B cell (primary cell): ENCODE results near the gene NEURL2. TPM values are rescaled to one million over a fixed set of nuclear protein-coding genes. Genes with fewer than 3 reads are reported as not detected.

ENCODE experiments used
- ATAC-seq: fragments of 200-7000 bp; cut with Tn5 transposase; one replicate; pipeline ENCODE4 v1.10.0; 2021; ENCODE audit warnings: low read depth, mild to moderate bottlenecking, moderate number of reproducible peaks, moderate library complexity
- CTCF ChIA-PET: fragments of 350-600 bp; sonication (Branson Sonifier 250); formaldehyde crosslinking; loops from one replicate; lab custom pipeline; 2021; ENCODE audit warnings: antibody characterized with exemption, inconsistent platforms; lab: Charles Lee
- POLR2A ChIA-PET: fragments of 350-600 bp; sonication (Branson Sonifier 250); formaldehyde crosslinking; loops from one replicate; lab custom pipeline; 2021; ENCODE audit warnings: antibody characterized with exemption; lab: Charles Lee
- DNase-seq: peaks from one replicate; pipeline ENCODE4 v3.0.0; 2013
- H2AFZ ChIP-seq: 2 replicates; pipeline ENCODE4 v1.6.1; 2012; ENCODE audit warnings: mild to moderate bottlenecking, low read depth, low read length; ENCODE audit not compliant: insufficient read depth, poor library complexity, severe bottlenecking
- H3K27ac ChIP-seq, 2 donors: 1 replicate in 1 of 2; 2 replicates in 1 of 2; pipeline ENCODE4 v1.5.1; 2012 to 2013; ENCODE audit warnings: low read length in 2 of 2, mild to moderate bottlenecking in 2 of 2, moderate library complexity in 1 of 2
- H3K27me3 ChIP-seq, 4 experiments: fragments of 200-600 bp in 1 of 4; sonication (generic) in 1 of 4; replicated peaks in 1 of 4; 1 replicate in 2 of 4; 2 replicates in 2 of 4; pipeline versions ENCODE4 v1.6.1 to v1.7.0; 2013 to 2016; ENCODE audit warnings: low read length in 3 of 4, mild to moderate bottlenecking in 2 of 4, mixed read lengths in 1 of 4, moderate library complexity in 1 of 4; ENCODE audit not compliant: insufficient read depth in 4 of 4, control insufficient read depth in 3 of 4; ENCODE audit errors: control extremely low read depth in 1 of 4
- H3K36me3 ChIP-seq, 2 experiments: replicated peaks in 1 of 2; 1 replicate in 1 of 2; 2 replicates in 1 of 2; pipeline versions ENCODE4 v1.6.1 to v1.7.1; 2013; ENCODE audit warnings: low read length in 1 of 2; ENCODE audit not compliant: insufficient read depth in 2 of 2, control insufficient read depth in 1 of 2; ENCODE audit errors: control extremely low read depth in 1 of 2, extremely low read depth in 1 of 2
- H3K4me1 ChIP-seq, 2 donors: fragments of 200-600 bp in 1 of 2; sonication (generic) in 1 of 2; 1 replicate in 1 of 2; 2 replicates in 1 of 2; pipeline versions ENCODE4 v1.5.1 to v1.6.1; 2013 to 2017; ENCODE audit warnings: low read length in 2 of 2; ENCODE audit not compliant: control insufficient read depth in 2 of 2, insufficient read depth in 2 of 2
- H3K4me2 ChIP-seq: replicated peaks from 2 replicates; pipeline ENCODE3; 2012; ENCODE audit warnings: mild to moderate bottlenecking, low read depth, low read length; ENCODE audit not compliant: poor library complexity, severe bottlenecking
- H3K4me3 ChIP-seq, 5 experiments: fragments of 200-600 bp in 1 of 5; sonication (generic) in 1 of 5; 1 replicate in 3 of 5; 2 replicates in 2 of 5; pipeline versions ENCODE4 v1.5.1 to v1.7.0; 2011 to 2016; ENCODE audit warnings: low read length in 4 of 5, mild to moderate bottlenecking in 4 of 5, low read depth in 2 of 5, control low read depth in 1 of 5, moderate library complexity in 1 of 5; ENCODE audit not compliant: insufficient read depth in 1 of 5; ENCODE audit errors: control extremely low read depth in 1 of 5, extremely low read depth in 1 of 5
- H3K79me2 ChIP-seq: fragments of 200-600 bp; sonication (generic); one replicate; pipeline ENCODE4 v1.6.0; 2016; ENCODE audit warnings: low read length; ENCODE audit not compliant: control insufficient read depth, insufficient read depth
- H3K9ac ChIP-seq: fragments of 200-600 bp; sonication (generic); 2 replicates; pipeline ENCODE4 v1.6.1; 2017; ENCODE audit warnings: mild to moderate bottlenecking, low read length, moderate library complexity
- H3K9me3 ChIP-seq, 3 donors: one replicate each; pipeline versions ENCODE4 v1.6.1 to v1.7.1; 2013; ENCODE audit warnings: low read length in 2 of 3; ENCODE audit not compliant: control insufficient read depth in 2 of 3, insufficient read depth in 1 of 3; ENCODE audit errors: control extremely low read depth in 1 of 3
- H4K20me1 ChIP-seq: 2 replicates; pipeline ENCODE4 v1.6.0; 2012; ENCODE audit warnings: mild to moderate bottlenecking, low read length; ENCODE audit not compliant: insufficient read depth, control insufficient read depth, poor library complexity, severe bottlenecking
- H3K27ac Mint-ChIP-seq: one replicate; pipeline ENCODE4 v1.8.0; 2021; ENCODE audit warnings: mixed read lengths
- H3K27me3 Mint-ChIP-seq: one replicate; pipeline ENCODE4 v1.8.0; 2021; ENCODE audit warnings: mixed read lengths
- H3K4me1 Mint-ChIP-seq: one replicate; pipeline ENCODE4 v1.8.0; 2021; ENCODE audit warnings: mixed read lengths
- H3K4me3 Mint-ChIP-seq: one replicate; pipeline ENCODE4 v1.8.0; 2021; ENCODE audit warnings: mixed read lengths
- H3K9me3 Mint-ChIP-seq: one replicate; pipeline ENCODE4 v1.8.0; 2022; ENCODE audit warnings: mixed read lengths; ENCODE audit not compliant: insufficient read depth
- EZH2 ChIP-seq: IDR thresholded peaks from 2 replicates; pipeline ENCODE4 v1.6.1; 2012; ENCODE audit warnings: borderline replicate concordance, low read depth, mild to moderate bottlenecking, moderate library complexity, low read length; ENCODE audit not compliant: insufficient read depth, poor library complexity, severe bottlenecking
- WGBS: methylation state at CpG from one replicate; pipeline ENCODE4 v1.1.5; 2013; ENCODE audit warnings: missing lambda C conversion rate; ENCODE audit not compliant: insufficient coverage; 5-methylcytosine and 5-hydroxymethylcytosine counted together
- intact Hi-C: fragments of 100-400 bp; cut with micrococcal nuclease; formaldehyde crosslinking; loops from one replicate; pipeline ENCODE4 v1.10.0; 2022
- polyA plus RNA-seq: library from polyadenylated mRNA; depleted of rRNA; stranded (reverse); fragments of >200 nt; gene quantifications from 2 replicates; pipeline ENCODE4 v1.2.3, GENCODE V29; 2012
- total RNA-seq, 2 donors: library from RNA; stranded (reverse); fragments of 120-200 nt in 1 of 2; gene quantifications; 1 replicate in 1 of 2; 2 replicates in 1 of 2; pipeline versions ENCODE4 v1.2.3 to v1.2.4, GENCODE V29; 2013 to 2022
- TF ChIP-seq, protein P1 (sequence below): fragments of 200-600 bp; IDR thresholded peaks from one replicate; pipeline ENCODE4 v1.8.0; 2022; ENCODE audit warnings: antibody characterized with exemption, mild to moderate bottlenecking

The NEURL2 gene
- total and polyA plus RNA-seq, 2 donors (not counting 1 experiment from before 2014, with no cell fraction given) = 3.3 to 5.4 TPM

DNA sequence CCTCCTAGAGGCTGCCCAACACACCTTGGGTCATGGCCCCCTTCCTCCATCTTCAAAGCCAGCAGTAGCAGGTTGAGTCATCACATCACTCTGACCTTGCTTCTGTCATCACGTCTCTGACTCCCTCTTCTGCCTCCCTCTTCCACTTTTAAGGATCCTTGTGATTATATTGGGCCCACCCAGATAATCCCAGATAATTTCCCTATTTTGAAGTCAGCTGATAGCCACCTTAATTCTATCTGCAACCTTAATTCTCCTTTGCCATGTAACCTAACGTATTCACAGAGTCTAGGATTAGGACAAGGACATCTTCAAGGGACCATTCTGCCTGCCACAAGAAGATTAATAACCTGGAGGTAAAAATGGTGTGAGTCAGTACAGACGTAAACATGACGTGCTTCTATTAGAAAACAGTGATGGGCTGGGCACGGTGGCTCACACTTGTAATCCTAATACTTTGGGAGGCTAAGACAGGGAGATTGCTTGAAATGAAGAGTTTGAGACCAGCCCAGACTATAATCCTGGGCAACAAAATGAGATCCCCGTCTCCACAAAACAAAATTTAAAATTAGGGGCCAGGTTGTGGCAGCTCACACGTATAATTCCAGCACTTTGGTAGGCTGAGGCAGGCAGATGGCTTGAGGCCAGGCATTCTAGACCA, 30.3 kb downstream of the NEURL2 start:
- Histone ChIP-seq H3K9me3 (peaks cover 0 to 3% (median 0%) of the 10 kb centered on the region in 3 donors), H3K4me1 (peaks cover 18 to 22% of the 10 kb centered on the region in 2 donors), H3K27me3 (no peaks in the 10 kb centered on the region), H3K36me3 (no peaks in the 10 kb centered on the region), H3K27ac (no peak overlapping the region), H3K79me2 (peaks cover 57% of the 10 kb centered on the region), H3K4me2 (no peak overlapping the region), H4K20me1 (no peaks in the 10 kb centered on the region), H3K9ac (no peak overlapping the region), H2AFZ (no peak overlapping the region), H3K4me3 (no peak overlapping the region)
- H3K27me3 Mint-ChIP-seq = no peaks in the 10 kb centered on the region
- H3K27ac Mint-ChIP-seq = no peak overlapping the region
- H3K4me1 Mint-ChIP-seq = peaks cover 29% of the 10 kb centered on the region
- intact Hi-C loops = no loop called here
- ChIA-PET POLR2A (interaction anchor here (0.6 kb wide), 2 partner anchors 49 to 60 kb away, joined by 3 to 9 read pairs; no protein-coding TSS in a partner anchor), CTCF (interaction anchor here (1.2 to 1.6 kb wide), 2 partner anchors 29 to 62 kb away, joined by 4 to 6 read pairs; no protein-coding TSS in a partner anchor)
- DNase-seq = no peak
- no peak for TF ChIP-seq EZH2
- TF ChIP-seq, protein P1, sequence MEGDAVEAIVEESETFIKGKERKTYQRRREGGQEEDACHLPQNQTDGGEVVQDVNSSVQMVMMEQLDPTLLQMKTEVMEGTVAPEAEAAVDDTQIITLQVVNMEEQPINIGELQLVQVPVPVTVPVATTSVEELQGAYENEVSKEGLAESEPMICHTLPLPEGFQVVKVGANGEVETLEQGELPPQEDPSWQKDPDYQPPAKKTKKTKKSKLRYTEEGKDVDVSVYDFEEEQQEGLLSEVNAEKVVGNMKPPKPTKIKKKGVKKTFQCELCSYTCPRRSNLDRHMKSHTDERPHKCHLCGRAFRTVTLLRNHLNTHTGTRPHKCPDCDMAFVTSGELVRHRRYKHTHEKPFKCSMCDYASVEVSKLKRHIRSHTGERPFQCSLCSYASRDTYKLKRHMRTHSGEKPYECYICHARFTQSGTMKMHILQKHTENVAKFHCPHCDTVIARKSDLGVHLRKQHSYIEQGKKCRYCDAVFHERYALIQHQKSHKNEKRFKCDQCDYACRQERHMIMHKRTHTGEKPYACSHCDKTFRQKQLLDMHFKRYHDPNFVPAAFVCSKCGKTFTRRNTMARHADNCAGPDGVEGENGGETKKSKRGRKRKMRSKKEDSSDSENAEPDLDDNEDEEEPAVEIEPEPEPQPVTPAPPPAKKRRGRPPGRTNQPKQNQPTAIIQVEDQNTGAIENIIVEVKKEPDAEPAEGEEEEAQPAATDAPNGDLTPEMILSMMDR = no peak
- ATAC-seq = no peak
- 90% methylated on average over 5 of the region's 7 CpGs for WGBS
- peak overlapping the region; percentile 32 for H3K4me3 Mint-ChIP-seq
- no peaks in the 10 kb centered on the region for H3K9me3 Mint-ChIP-seq

DNA sequence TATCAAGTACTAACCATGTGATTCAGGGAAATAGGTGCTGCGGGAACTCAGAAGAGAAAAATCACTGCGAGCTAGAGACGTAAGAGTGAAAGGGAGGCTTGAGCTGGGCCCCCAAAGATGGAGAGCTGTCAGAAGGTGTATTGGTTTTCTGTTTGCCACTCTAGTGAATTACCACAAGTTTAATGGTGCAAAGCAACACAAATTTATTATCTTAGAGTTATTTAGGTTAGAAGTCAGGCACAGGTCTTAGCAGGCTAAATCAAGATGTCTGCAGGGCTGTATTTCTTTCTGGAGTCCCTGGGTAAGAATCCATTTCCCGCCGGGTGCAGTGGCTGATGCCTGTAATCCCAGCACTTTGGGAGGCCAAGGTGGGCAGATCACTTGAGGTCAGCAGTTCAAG, 31.1 kb downstream of the NEURL2 start:
- no peak for ATAC-seq
- Histone ChIP-seq H3K4me3 (no peak overlapping the region), H3K79me2 (peaks cover 63% of the 10 kb centered on the region), H2AFZ (no peak overlapping the region), H3K9me3 (peaks cover 0 to 3% (median 0%) of the 10 kb centered on the region in 3 donors), H4K20me1 (no peaks in the 10 kb centered on the region), H3K27me3 (no peaks in the 10 kb centered on the region), H3K27ac (no peak overlapping the region), H3K4me1 (peaks cover 18 to 26% of the 10 kb centered on the region in 2 donors), H3K9ac (no peak overlapping the region), H3K4me2 (no peak overlapping the region), H3K36me3 (peaks cover 0 to 3% of the 10 kb centered on the region in 2 experiments)
- peaks cover 34% of the 10 kb centered on the region for H3K4me1 Mint-ChIP-seq
- no peak for TF ChIP-seq EZH2
- TF ChIP-seq, protein P1 = no peak
- no peak overlapping the region for H3K4me3 Mint-ChIP-seq
- WGBS = 100% methylated on average over 5 of the region's 5 CpGs
- intact Hi-C loops = no loop called here
- no peak for DNase-seq
- H3K27ac Mint-ChIP-seq = no peak overlapping the region
- H3K27me3 Mint-ChIP-seq = no peaks in the 10 kb centered on the region
- POLR2A ChIA-PET = no interaction called here
- H3K9me3 Mint-ChIP-seq = no peaks in the 10 kb centered on the region
- CTCF ChIA-PET = no interaction called here
